AG04450 (cell line): Measurements from ENCODE around the gene MOCOS. TPM values are rescaled to one million over a fixed set of nuclear protein-coding genes. Genes with fewer than 3 reads are reported as not detected.
"Not testable (repeated sequence)": the region's sequence is repeated elsewhere in the genome, so short reads cannot be mapped to it uniquely, and the experiment has no call there.

Source experiments
- CTCF ChIA-PET: fragments of 300-600, 350-600 bp; formaldehyde crosslinking; extraction: SDS; loops from one replicate; lab custom pipeline; 2022; ENCODE audit warnings: antibody characterized with exemption, inconsistent platforms; lab: Charles Lee
- POLR2A ChIA-PET: fragments of 350-600 bp; formaldehyde crosslinking; extraction: SDS; loops from one replicate; lab custom pipeline; 2021; ENCODE audit warnings: antibody characterized with exemption, inconsistent platforms; lab: Yijun Ruan, JAX
- DNase-seq: peaks from one replicate; pipeline ENCODE4 v3.0.0-alpha.2; 2011; ENCODE audit warnings: low read depth, low spot score
- H3K27ac ChIP-seq: one replicate; pipeline ENCODE4 v1.5.1; 2012; ENCODE audit warnings: low read depth, low read length, control low read depth
- H3K27me3 ChIP-seq: one replicate; pipeline ENCODE4 v1.6.0; 2012; ENCODE audit warnings: low read length; ENCODE audit not compliant: control insufficient read depth, insufficient read depth
- H3K4me3 ChIP-seq: 2 replicates; pipeline ENCODE4 v1.5.1; 2011; ENCODE audit warnings: mild to moderate bottlenecking, low read depth, low read length, control low read depth
- H3K9me3 ChIP-seq: 2 replicates; pipeline ENCODE4 v1.5.1; 2012; ENCODE audit warnings: low read length; ENCODE audit not compliant: control insufficient read depth, insufficient read depth
- polyA plus RNA-seq: library from polyadenylated mRNA; depleted of rRNA; stranded (reverse); fragments of >200 nt; gene quantifications from 2 replicates; pipeline ENCODE4 v1.2.3, GENCODE V29; 2011
- TF ChIP-seq, protein P1 (sequence below): IDR thresholded peaks from 2 replicates; pipeline ENCODE4 v1.5.1; 2011; ENCODE audit warnings: low read depth, low read length, control low read depth, inconsistent platforms

The MOCOS gene
- polyA plus RNA-seq, 1 experiment, result 5.1 TPM

DNA sequence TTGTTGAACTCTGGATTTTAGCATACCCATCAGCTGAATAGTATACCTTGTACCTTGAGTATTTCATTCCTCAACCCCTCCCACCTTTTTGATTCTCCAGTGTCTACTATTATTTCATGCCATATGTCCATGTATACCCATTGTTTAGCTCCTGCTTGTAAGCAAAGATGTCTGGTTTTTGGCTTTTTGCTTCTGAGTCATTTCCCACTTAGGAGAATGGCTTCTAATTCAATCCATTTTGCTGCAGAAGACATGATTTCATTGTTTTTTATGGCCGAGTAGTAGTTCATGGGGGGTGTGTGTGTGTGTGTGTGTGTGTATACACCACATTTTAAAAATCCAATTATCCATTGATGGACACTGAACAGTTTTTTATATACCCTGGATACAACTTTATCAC lies 24.3 kb upstream of the MOCOS start:
- CTCF ChIA-PET, result no interaction called here
- Histone ChIP-seq H3K9me3 (no peaks in the 10 kb centered on the region), H3K27ac (no peak overlapping the region), H3K27me3 (no peaks in the 10 kb centered on the region), H3K4me3 (no peak overlapping the region)
- POLR2A ChIA-PET, result no interaction called here
- TF ChIP-seq, protein P1, sequence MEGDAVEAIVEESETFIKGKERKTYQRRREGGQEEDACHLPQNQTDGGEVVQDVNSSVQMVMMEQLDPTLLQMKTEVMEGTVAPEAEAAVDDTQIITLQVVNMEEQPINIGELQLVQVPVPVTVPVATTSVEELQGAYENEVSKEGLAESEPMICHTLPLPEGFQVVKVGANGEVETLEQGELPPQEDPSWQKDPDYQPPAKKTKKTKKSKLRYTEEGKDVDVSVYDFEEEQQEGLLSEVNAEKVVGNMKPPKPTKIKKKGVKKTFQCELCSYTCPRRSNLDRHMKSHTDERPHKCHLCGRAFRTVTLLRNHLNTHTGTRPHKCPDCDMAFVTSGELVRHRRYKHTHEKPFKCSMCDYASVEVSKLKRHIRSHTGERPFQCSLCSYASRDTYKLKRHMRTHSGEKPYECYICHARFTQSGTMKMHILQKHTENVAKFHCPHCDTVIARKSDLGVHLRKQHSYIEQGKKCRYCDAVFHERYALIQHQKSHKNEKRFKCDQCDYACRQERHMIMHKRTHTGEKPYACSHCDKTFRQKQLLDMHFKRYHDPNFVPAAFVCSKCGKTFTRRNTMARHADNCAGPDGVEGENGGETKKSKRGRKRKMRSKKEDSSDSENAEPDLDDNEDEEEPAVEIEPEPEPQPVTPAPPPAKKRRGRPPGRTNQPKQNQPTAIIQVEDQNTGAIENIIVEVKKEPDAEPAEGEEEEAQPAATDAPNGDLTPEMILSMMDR, result no peak
- DNase-seq, result no peak

- Histone ChIP-seq H3K27ac (no peak overlapping the region), H3K4me3 (no peak overlapping the region), H3K9me3 (no peaks in the 10 kb centered on the region), H3K27me3 (no peaks in the 10 kb centered on the region)
- POLR2A ChIA-PET, result no interaction called here
- TF ChIP-seq, protein P1, result no peak
- DNase-seq, result no peak
- CTCF ChIA-PET, result no interaction called here
Measured at GRCh38 chr18:36167692-36168218, 19.5 kb upstream of the MOCOS start.

- POLR2A ChIA-PET, H3K4me3 ChIP-seq, H3K9me3 ChIP-seq, H3K27me3 ChIP-seq, DNase-seq, H3K27ac ChIP-seq, CTCF ChIA-PET: not testable (repeated sequence)
Measured at GRCh38 chr18:36168296-36168695, 19.0 kb upstream of the MOCOS start.

- H3K27ac ChIP-seq, result no peak overlapping the region
- H3K9me3 ChIP-seq, result no peaks in the 10 kb centered on the region
- H3K27me3 ChIP-seq, result no peaks in the 10 kb centered on the region
- ChIA-PET CTCF (interaction anchor here (0.6 kb wide), 1 partner anchor 21 kb away, joined by 4 read pairs; no protein-coding TSS in a partner anchor), POLR2A (interaction anchor here (0.7 kb wide), 1 partner anchor 17 kb away, joined by 3 read pairs; no protein-coding TSS in a partner anchor)
- no peak for DNase-seq
- TF ChIP-seq, protein P1, result no peak
- H3K4me3 ChIP-seq, result no peak overlapping the region
Measured at GRCh38 chr18:36169938-36170337, 17.4 kb upstream of the MOCOS start.

DNA sequence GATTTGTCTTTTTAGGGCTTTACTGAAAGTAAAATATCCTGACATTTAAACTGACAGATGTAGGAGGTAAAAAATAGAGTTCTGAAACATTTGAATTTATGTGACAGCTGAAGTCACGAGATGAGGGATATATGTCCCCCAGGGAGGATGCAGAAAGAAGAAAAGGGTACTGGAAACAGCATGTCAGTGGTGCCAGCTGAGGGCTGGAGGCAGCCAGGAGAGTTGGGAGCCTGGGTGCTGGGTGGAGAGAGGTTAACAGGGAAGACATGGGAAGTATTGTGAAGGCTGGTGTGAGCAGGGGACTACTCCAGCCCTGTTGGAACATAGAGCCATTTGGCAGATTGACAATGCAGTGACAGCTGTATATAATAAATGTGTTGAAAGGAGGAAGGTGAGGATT lies 11.8 kb upstream of the MOCOS start:
- CTCF ChIA-PET, result no interaction called here
- DNase-seq, result no peak
- Histone ChIP-seq H3K4me3 (no peak overlapping the region), H3K27ac (no peak overlapping the region), H3K27me3 (no peaks in the 10 kb centered on the region), H3K9me3 (no peaks in the 10 kb centered on the region)
- TF ChIP-seq, protein P1, result no peak
- POLR2A ChIA-PET, result no interaction called here
